HL-60/S4 treated with phorbol 12-myristate 13-acetate at 8.2 ng/mL for 4 days and 3 days (cell line): ENCODE results near the gene MYLK2.

ENCODE experiments used
- in situ Hi-C: fragments of 300-500 bp; cut with MboI; formaldehyde crosslinking; loops from 2 replicates; pipeline ENCODE4 v1.15.0; 2022; ENCODE audit warnings: low sequenced_read_pairs

MYLK2 gene

GRCh38 chr20:31815408-31816188, 3.6 kb upstream of the MYLK2 start:
- in situ Hi-C loops: no loop called here

GRCh38 chr20:31816221-31816620, 2.9 kb upstream of the MYLK2 start:
- in situ Hi-C loops: no loop called here

DNA sequence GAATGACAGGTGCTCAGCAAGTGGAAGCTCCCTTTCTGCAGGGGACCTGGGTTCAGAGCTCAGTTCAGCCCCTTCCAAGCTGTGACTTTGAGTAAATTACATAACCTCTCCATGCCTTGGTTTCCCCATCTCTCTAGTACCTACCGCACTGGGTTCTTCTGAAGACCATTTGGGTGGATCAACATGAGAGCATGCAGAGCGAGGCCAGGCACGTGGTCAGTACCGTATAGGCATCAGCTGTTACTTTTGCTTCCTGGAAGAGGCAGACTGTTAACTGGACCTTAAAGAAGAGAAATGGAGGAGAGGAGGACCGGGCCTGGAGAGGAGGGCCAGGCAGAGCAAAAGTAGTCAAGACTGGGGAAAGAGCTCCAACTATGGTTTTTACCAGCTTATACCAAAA, 1.7 kb upstream of the MYLK2 start:
- in situ Hi-C loops: no loop called here

DNA sequence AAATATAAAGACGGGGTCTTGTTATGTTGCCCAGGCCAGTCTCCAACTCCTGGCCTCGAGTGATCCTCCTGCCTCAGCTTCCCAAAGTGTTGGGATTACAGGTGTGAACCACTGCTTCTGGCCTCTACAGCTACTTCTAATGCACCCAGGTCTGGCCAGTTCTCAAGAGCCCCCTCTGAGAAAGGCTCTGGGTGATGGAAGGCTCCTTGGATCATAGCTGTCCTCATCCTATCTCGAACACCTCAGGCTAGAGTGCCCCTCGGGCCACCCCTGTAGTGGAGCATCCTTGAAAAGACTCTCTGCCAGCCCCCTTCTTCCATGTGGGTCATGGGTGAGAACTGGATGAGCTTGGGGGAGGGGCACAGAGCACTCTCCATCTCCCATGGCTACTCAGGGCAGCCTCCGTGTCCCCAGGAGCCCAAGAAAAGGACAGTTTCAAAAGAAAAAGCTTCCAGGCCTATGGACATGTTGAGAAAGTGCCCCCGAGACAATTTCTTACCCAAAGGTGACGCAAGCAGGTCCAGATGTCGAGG, 714 bp upstream of the MYLK2 start:
- in situ Hi-C loops: no loop called here

GRCh38 chr20:31820228-31820627, 1.1 kb downstream of the MYLK2 start:
- in situ Hi-C loops: loop anchor here (10.0 kb wide), 1 partner anchor 265 kb away; no protein-coding TSS in a partner anchor

DNA sequence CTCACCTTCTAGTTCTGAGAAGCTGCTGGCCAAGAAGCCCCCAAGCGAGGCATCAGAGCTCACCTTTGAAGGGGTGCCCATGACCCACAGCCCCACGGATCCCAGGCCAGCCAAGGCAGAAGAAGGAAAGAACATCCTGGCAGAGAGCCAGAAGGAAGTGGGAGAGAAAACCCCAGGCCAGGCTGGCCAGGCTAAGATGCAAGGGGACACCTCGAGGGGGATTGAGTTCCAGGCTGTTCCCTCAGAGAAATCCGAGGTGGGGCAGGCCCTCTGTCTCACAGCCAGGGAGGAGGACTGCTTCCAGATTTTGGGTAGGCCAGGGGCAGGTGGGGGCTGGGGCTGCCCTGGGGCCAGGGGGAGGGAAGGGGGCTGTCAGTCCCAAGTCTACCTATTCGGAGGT, 2.3 kb downstream of the MYLK2 start:
- in situ Hi-C loops: loop anchor here (10.0 kb wide), 1 partner anchor 263 kb away; no protein-coding TSS in a partner anchor

GRCh38 chr20:31822421-31823330, 3.5 kb downstream of the MYLK2 start:
- in situ Hi-C loops: loop anchor here (10.0 kb wide), 1 partner anchor 262 kb away; no protein-coding TSS in a partner anchor

- in situ Hi-C loops: loop anchor here (10.0 kb wide), 1 partner anchor 261 kb away; no protein-coding TSS in a partner anchor
Observed at GRCh38 chr20:31823360-31824124, 4.4 kb downstream of the MYLK2 start.

DNA sequence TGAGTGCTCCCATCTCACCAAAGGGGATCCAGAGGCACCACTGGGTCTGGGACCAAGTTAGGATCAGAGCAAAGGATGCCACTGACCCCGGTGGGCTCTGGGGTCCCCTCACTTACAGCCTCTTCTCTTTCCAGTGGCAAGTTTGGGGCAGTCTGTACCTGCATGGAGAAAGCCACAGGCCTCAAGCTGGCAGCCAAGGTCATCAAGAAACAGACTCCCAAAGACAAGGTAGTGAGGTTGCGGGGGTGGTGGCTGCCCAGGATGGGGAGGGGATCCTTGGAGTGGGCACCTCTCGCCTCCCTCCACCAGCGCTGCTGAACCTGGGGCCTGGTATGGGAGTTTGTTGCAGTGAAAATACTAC, 4.9 kb downstream of the MYLK2 start:
- in situ Hi-C loops: loop anchor here (10.0 kb wide), 1 partner anchor 261 kb away; no protein-coding TSS in a partner anchor

GRCh38 chr20:31824554-31825313, 5.6 kb downstream of the MYLK2 start:
- in situ Hi-C loops: loop anchor here (10.0 kb wide), 1 partner anchor 260 kb away; no protein-coding TSS in a partner anchor

GRCh38 chr20:31826074-31826473, 6.9 kb downstream of the MYLK2 start:
- in situ Hi-C loops: loop anchor here (10.0 kb wide), 1 partner anchor 259 kb away; no protein-coding TSS in a partner anchor

DNA sequence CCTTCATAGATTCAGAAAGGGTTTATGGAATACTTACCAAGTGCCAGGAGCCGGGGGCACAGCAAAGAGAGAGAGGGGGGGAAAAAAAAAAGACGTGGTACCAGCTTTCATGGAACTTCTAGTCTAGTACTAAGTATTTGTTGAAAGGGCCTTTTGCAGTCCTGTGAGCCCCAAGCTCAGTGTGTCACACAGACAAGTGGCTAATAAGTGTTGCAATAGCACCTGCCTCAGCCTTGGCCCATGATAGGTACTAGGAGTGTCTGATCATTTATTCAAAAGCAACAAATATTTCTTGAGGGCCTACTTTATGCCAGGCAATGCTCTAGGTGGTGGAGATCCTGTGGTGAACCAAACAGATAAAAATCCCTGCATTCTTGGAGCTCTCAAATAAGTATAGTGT, 7.9 kb downstream of the MYLK2 start:
- in situ Hi-C loops: loop anchor here (10.0 kb wide), 1 partner anchor 258 kb away; no protein-coding TSS in a partner anchor

GRCh38 chr20:31828016-31828415, 8.9 kb downstream of the MYLK2 start:
- in situ Hi-C loops: loop anchor here (10.0 kb wide), 1 partner anchor 257 kb away; no protein-coding TSS in a partner anchor

DNA sequence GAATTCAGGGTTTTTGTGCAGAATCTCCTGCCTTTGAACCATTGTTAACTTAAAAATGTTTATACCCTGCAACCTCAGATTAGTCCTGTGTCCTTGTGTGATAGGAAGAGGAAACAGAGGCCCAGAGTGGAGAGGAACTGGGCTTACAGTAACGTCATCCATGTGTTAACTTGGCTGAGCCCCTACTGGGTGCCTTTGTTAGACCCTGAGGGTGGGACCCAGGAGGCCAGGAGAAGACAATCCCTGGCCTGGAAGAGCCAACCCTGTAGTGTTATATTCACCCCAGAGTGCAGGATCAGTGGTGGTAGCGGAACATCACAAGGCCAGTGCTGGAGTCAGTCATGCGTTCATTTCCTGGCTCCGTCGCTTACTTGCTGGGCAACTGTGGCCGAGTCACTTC, 10.6 kb downstream of the MYLK2 start:
- in situ Hi-C loops: loop anchor here (10.0 kb wide), 1 partner anchor 255 kb away; no protein-coding TSS in a partner anchor

GRCh38 chr20:31830406-31830981, 11.3 kb downstream of the MYLK2 start:
- in situ Hi-C loops: no loop called here

DNA sequence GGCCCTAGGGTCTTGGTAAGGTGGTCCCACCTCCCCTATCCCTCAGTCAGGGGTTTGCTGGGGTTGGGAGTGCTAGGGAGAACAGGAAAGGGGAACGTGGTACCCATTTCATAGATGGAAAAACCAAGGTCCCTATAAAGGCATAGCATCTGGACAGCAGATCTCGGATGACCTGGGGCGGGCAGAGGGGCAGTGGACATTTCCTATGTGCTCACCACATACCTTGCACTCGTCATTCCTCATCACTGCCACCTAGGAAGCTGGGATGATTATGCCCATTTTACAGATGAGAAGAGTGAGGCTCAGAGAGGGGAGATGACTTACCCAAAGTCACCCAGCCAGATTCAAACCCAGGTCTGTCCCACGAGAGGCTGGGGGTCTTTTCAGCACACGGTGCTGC, 12.1 kb downstream of the MYLK2 start:
- in situ Hi-C loops: no loop called here

DNA sequence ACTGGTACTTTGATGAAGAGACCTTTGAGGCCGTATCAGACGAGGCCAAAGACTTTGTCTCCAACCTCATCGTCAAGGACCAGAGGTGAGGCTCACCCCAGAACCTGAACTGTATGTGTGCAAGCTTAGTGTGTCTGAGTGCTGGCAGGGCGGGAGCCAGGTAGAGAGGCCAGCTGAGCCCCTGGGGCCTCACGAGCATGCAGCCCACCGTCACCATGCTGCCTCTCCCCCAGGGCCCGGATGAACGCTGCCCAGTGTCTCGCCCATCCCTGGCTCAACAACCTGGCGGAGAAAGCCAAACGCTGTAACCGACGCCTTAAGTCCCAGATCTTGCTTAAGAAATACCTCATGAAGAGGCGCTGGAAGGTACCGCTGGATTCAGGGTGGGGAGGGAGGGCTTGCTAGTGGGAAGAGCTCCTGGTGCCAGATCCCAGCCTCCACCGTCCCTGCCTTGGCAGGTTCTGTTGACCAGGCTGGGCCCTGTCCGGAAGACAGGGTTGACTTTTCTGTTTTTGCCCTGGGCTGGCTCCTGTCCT, 12.7 kb downstream of the MYLK2 start:
- in situ Hi-C loops: no loop called here

DNA sequence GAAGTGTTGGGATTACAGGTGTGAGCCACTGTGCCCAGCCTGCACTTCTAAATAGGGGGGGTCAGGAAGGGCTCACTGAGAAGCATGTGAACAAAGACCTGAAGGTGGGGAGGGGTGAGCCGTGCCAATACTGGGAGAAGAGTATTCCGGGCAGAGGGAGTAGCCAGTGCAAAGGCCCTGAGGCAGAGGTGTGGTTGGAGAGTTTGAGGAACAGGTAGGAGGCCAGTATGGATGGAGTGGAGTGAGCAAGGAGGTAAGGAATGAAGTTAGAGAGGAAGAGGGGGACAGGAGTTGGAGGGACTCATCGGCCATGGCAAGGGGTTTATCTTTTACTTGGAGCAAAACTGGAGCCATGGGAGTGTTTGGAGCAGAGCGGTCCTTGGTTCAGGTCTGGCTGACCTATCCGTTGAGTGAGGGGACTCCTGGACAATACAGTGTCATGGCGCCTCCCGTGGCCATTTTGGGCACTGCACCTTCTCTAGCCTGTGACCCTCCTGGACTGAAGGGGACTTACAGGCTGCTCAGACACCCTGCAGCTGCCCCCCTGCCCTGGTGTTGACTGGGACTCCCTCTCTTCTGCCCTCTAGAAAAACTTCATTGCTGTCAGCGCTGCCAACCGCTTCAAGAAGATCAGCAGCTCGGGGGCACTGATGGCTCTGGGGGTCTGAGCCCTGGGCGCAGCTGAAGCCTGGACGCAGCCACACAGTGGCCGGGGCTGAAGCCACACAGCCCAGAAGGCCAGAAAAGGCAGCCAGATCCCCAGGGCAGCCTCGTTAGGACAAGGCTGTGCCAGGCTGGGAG, 14.2 kb downstream of the MYLK2 start:
- in situ Hi-C loops: no loop called here
